ENCODE measurements around the gene FOXN3. TPM values are rescaled to one million over a fixed set of nuclear protein-coding genes. Genes with fewer than 3 reads are reported as not detected.

FOXN3 gene
- total RNA-seq, 2 experiments from 2014 or later: 124 to 127 TPM

DNA sequence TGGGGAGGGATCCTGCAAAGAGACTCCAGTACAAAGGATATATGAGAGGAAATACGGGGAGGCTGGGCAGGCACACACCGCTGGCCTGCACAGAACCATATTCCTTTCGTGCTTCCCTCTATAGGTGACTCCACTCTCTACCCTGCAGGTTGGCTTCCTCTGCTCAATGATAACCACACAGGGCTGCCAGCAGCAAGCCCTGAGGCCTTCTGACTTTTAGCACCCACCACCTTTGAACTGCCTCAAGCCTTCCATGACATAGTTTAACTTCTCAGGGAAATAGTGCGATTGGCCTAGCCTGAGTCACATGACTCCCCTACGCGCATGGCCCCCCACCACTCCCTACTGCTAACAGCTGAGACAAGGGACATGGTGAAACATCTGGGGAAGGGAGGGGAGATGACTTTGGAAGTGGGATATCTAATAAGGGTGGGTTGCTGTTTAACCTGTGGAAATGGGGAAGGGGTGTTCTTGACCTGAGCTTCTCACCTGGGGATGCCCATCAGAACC is 3.0 kb upstream of the FOXN3 start:
- H3K4me1 Mint-ChIP-seq (ENCODE audit: low read depth): peaks cover 75% of the 10 kb centered on the region
- H3K36me3 Mint-ChIP-seq (ENCODE audit: low read depth): peaks cover 15% of the 10 kb centered on the region
- H3K27ac Mint-ChIP-seq: peak overlapping the region; percentile 93

DNA sequence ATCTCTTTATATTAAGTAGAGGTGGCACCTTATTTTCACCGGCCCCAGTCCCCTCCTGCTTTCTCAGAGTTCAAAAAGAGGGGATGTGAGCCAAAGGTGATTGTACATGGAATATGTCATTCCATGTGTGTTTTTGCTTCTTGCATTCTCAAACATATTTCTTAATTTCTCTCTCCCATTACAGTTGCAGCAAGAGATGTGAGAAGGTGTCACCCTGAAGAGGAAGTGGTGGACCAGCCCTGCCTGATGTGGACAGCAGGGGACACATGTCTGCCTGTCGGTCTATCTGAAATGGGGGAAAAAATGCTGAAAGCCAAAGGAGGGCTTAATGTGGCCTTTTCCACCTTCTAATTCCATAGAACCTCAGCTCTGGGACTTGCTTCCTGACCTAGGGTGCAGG is 1.9 kb upstream of the FOXN3 start:
- H3K27me3 ChIP-seq (ENCODE audit: control insufficient read depth in 1 of 2, insufficient read depth in 2 of 2, low read length in 2 of 2): no peaks in the 10 kb centered on the region
- peak in 2 of 14 experiments; percentile 39 to 44 for DNase-seq
- Mint-ChIP-seq H3K27ac (peak overlapping the region; percentile 93), H3K4me3 (peak overlapping the region; percentile 80), H3K9me3 (no peaks in the 10 kb centered on the region), H3K4me1 (ENCODE audit: low read depth) (peaks cover 68% of the 10 kb centered on the region), H3K36me3 (ENCODE audit: low read depth) (peaks cover 15% of the 10 kb centered on the region), H3K27me3 (no peaks in the 10 kb centered on the region)
- ATAC-seq (ENCODE audit: poor library complexity): no peak
- no peaks in the 10 kb centered on the region for H3K9me3 ChIP-seq (ENCODE audit: control insufficient read depth in 1 of 2, insufficient read depth in 1 of 2, low read length in 2 of 2)
- H3K27ac ChIP-seq (ENCODE audit: low read depth in 1 of 2, low read length in 2 of 2): no peak overlapping the region
- intact Hi-C loops (cut with DNase I, micrococcal nuclease): loop anchor here (1.0 to 10.0 kb wide), 8 partner anchors 11 to 594 kb away; partner anchors contain the start of genes TDP1 (in 1 of the 2) and TTC8 (in 1 of the 2)
- no peaks in the 10 kb centered on the region for H3K36me3 ChIP-seq (ENCODE audit: insufficient read depth, low read length)
- CTCF ChIA-PET: interaction anchor here (1.6 kb wide), 1 partner anchor 11 kb away, joined by 3 read pairs; no protein-coding TSS in a partner anchor
- H3K4me1 ChIP-seq (ENCODE audit: insufficient read depth, low read length): peaks cover 26% of the 10 kb centered on the region
- H3K4me3 ChIP-seq (ENCODE audit: low read length): no peak overlapping the region
- TF ChIP-seq, protein P1, sequence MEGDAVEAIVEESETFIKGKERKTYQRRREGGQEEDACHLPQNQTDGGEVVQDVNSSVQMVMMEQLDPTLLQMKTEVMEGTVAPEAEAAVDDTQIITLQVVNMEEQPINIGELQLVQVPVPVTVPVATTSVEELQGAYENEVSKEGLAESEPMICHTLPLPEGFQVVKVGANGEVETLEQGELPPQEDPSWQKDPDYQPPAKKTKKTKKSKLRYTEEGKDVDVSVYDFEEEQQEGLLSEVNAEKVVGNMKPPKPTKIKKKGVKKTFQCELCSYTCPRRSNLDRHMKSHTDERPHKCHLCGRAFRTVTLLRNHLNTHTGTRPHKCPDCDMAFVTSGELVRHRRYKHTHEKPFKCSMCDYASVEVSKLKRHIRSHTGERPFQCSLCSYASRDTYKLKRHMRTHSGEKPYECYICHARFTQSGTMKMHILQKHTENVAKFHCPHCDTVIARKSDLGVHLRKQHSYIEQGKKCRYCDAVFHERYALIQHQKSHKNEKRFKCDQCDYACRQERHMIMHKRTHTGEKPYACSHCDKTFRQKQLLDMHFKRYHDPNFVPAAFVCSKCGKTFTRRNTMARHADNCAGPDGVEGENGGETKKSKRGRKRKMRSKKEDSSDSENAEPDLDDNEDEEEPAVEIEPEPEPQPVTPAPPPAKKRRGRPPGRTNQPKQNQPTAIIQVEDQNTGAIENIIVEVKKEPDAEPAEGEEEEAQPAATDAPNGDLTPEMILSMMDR (IDR thresholded peaks at IDR 0.05): no peak
- POLR2A ChIA-PET: interaction anchor here (0.8 to 2.4 kb wide), 2 partner anchors 11 to 35 kb away, joined by 3 to 16 read pairs; no protein-coding TSS in a partner anchor

More for the DNA sequence above, 3.0 kb upstream of the FOXN3 start:
- ChIA-PET POLR2A (no interaction called here), CTCF (no interaction called here)
- DNase-seq: no peak
- Histone ChIP-seq H3K27ac (ENCODE audit: low read depth in 1 of 2, low read length in 2 of 2) (no peak overlapping the region), H3K27me3 (ENCODE audit: control insufficient read depth in 1 of 2, insufficient read depth in 2 of 2, low read length in 2 of 2) (no peaks in the 10 kb centered on the region), H3K4me3 (ENCODE audit: low read length) (no peak overlapping the region), H3K9me3 (ENCODE audit: control insufficient read depth in 1 of 2, insufficient read depth in 1 of 2, low read length in 2 of 2) (no peaks in the 10 kb centered on the region), H3K36me3 (ENCODE audit: insufficient read depth, low read length) (no peaks in the 10 kb centered on the region), H3K4me1 (ENCODE audit: insufficient read depth, low read length) (peaks cover 26% of the 10 kb centered on the region)
- no peaks in the 10 kb centered on the region for H3K27me3 Mint-ChIP-seq
- TF ChIP-seq, protein P1 (IDR thresholded peaks at IDR 0.05): no peak
- no peak for ATAC-seq (ENCODE audit: poor library complexity)
- intact Hi-C loops (cut with DNase I, micrococcal nuclease): loop anchor here (2.0 to 10.0 kb wide), 8 partner anchors 197 to 595 kb away; partner anchors contain the start of genes TDP1 (in 1 of the 2) and TTC8 (in 1 of the 2)
- peak overlapping the region; percentile 4 for H3K4me3 Mint-ChIP-seq
- no peaks in the 10 kb centered on the region for H3K9me3 Mint-ChIP-seq

DNA sequence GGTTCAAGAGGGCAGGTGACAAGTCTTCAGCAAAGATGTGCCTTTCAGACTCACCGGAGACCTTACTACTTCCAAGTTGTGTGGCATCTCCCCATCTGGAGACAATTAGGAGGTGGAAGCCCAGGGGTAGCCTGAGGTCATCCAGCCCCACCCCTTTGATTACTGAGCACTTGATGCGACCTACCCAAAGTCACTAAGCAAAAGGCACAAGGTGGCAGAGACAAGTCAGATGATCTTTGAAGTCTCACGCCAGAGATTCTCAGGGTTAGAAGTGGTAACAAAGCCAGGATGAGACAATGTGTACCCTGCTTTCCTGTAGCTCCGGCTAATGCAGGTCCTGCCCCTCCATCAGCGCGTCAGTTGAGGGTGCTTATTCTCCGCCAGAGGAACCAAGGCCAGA is 1.4 kb upstream of the FOXN3 start:
- Histone ChIP-seq H3K27me3 (ENCODE audit: control insufficient read depth in 1 of 2, insufficient read depth in 2 of 2, low read length in 2 of 2) (no peaks in the 10 kb centered on the region), H3K27ac (ENCODE audit: low read depth in 1 of 2, low read length in 2 of 2) (peak overlapping the region; percentile 27 to 33), H3K9me3 (ENCODE audit: control insufficient read depth in 1 of 2, insufficient read depth in 1 of 2, low read length in 2 of 2) (no peaks in the 10 kb centered on the region), H3K4me3 (ENCODE audit: low read length) (no peak overlapping the region), H3K36me3 (ENCODE audit: insufficient read depth, low read length) (no peaks in the 10 kb centered on the region), H3K4me1 (ENCODE audit: insufficient read depth, low read length) (peaks cover 26% of the 10 kb centered on the region)
- CTCF ChIA-PET: interaction anchor here (1.2 to 1.6 kb wide), 2 partner anchors 12 to 52 kb away, joined by 3 read pairs; no protein-coding TSS in a partner anchor
- Mint-ChIP-seq H3K27me3 (no peaks in the 10 kb centered on the region), H3K27ac (peak overlapping the region; percentile 93), H3K36me3 (ENCODE audit: low read depth) (peaks cover 15% of the 10 kb centered on the region), H3K4me3 (peak overlapping the region; percentile 98), H3K4me1 (ENCODE audit: low read depth) (peaks cover 64% of the 10 kb centered on the region), H3K9me3 (no peaks in the 10 kb centered on the region)
- TF ChIP-seq, protein P1 (IDR thresholded peaks at IDR 0.05): no peak
- DNase-seq: peak in 5 of 14 experiments; percentile 12 to 44 (median 39)
- intact Hi-C loops (cut with DNase I, micrococcal nuclease): loop anchor here (1.0 to 10.0 kb wide), 8 partner anchors 12 to 594 kb away; partner anchors contain the start of genes TDP1 (in 1 of the 2) and TTC8 (in 1 of the 2)
- no peak for ATAC-seq (ENCODE audit: poor library complexity)
- POLR2A ChIA-PET: interaction anchor here (0.8 to 2.4 kb wide), 3 partner anchors 12 to 302 kb away, joined by 3 to 16 read pairs (median 6); no protein-coding TSS in a partner anchor
